Naive thymus-derived CD4-positive, alpha-beta T cell (primary cell): ENCODE results near the gene LRP10. TPM values are rescaled to one million over a fixed set of nuclear protein-coding genes. Genes with fewer than 3 reads are reported as not detected.
A peak's percentile ranks its signal among the peaks of the same experiment; 100 is the strongest.
"Not testable (repeated sequence)": the region's sequence is repeated elsewhere in the genome, so short reads cannot be mapped to it uniquely, and the experiment has no call there.

Source experiments
- ATAC-seq: fragments of 150-1000 bp; cut with Tn5 transposase; 2 replicates; pipeline ENCODE4 v1.10.0; 2021; ENCODE audit warnings: mild to moderate bottlenecking, moderate library complexity
- CTCF ChIA-PET: fragments of 350-600 bp; sonication (Branson Sonifier 250); formaldehyde crosslinking; loops from one replicate; lab custom pipeline; 2021; ENCODE audit warnings: antibody characterized with exemption; lab: Charles Lee
- POLR2A ChIA-PET: fragments of 350-600 bp; sonication (Branson Sonifier 250); formaldehyde crosslinking; loops from one replicate; lab custom pipeline; 2021; ENCODE audit warnings: antibody characterized with exemption, inconsistent platforms; lab: Charles Lee
- DNase-seq, 9 donors: peaks; one replicate each; pipeline versions ENCODE4 v3.0.0 to v3.0.0-alpha.2; 2020 to 2022; ENCODE audit warnings: mixed read lengths in 1 of 9
- H3K27ac ChIP-seq: one replicate; pipeline ENCODE4 v1.7.0; 2013; ENCODE audit warnings: mild to moderate bottlenecking, low read depth, low read length, moderate library complexity
- H3K27me3 ChIP-seq, 2 donors: one replicate each; pipeline ENCODE4 v1.7.0; 2013; ENCODE audit warnings: low read length in 2 of 2, mild to moderate bottlenecking in 2 of 2, moderate library complexity in 2 of 2; ENCODE audit not compliant: control insufficient read depth in 2 of 2, insufficient read depth in 2 of 2
- H3K36me3 ChIP-seq, 3 experiments: 1 replicate in 2 of 3; 2 replicates in 1 of 3; pipeline ENCODE4 v1.7.0; 2013; ENCODE audit warnings: low read length in 3 of 3, mild to moderate bottlenecking in 3 of 3, moderate library complexity in 1 of 3; ENCODE audit not compliant: insufficient read depth in 3 of 3, control insufficient read depth in 2 of 3
- H3K4me1 ChIP-seq, 2 donors: one replicate each; pipeline ENCODE4 v1.7.0; 2013; ENCODE audit warnings: low read length in 2 of 2, mild to moderate bottlenecking in 2 of 2, moderate library complexity in 1 of 2; ENCODE audit not compliant: control insufficient read depth in 2 of 2, insufficient read depth in 2 of 2
- H3K4me3 ChIP-seq: 2 replicates; pipeline ENCODE4 v1.7.0; 2013; ENCODE audit warnings: mild to moderate bottlenecking, low read length
- H3K9me3 ChIP-seq, 3 experiments: 1 replicate in 2 of 3; 2 replicates in 1 of 3; pipeline ENCODE4 v1.7.0; 2013; ENCODE audit warnings: low read length in 3 of 3; ENCODE audit not compliant: control insufficient read depth in 2 of 3
- H3K27ac Mint-ChIP-seq, 9 donors: one replicate each; pipeline ENCODE4 v1.8.0; 2020 to 2022; ENCODE audit warnings: mixed read lengths in 9 of 9, mild to moderate bottlenecking in 8 of 9, moderate library complexity in 5 of 9, inconsistent platforms in 2 of 9
- H3K27me3 Mint-ChIP-seq, 5 donors: one replicate each; pipeline ENCODE4 v1.8.0; 2021 to 2022; ENCODE audit warnings: mixed read lengths in 5 of 5, mild to moderate bottlenecking in 1 of 5
- H3K36me3 Mint-ChIP-seq, 5 donors: one replicate each; pipeline ENCODE4 v1.8.0; 2020 to 2022; ENCODE audit warnings: mixed read lengths in 5 of 5, mild to moderate bottlenecking in 3 of 5, inconsistent platforms in 1 of 5
- H3K4me1 Mint-ChIP-seq, 7 donors: one replicate each; pipeline ENCODE4 v1.8.0; 2020 to 2022; ENCODE audit warnings: mixed read lengths in 7 of 7, mild to moderate bottlenecking in 3 of 7, inconsistent platforms in 1 of 7
- H3K4me3 Mint-ChIP-seq, 10 donors: one replicate each; pipeline ENCODE4 v1.8.0; 2020 to 2022; ENCODE audit warnings: mild to moderate bottlenecking in 10 of 10, mixed read lengths in 10 of 10, moderate library complexity in 6 of 10, inconsistent platforms in 2 of 10
- H3K9me3 Mint-ChIP-seq, 11 donors: one replicate each; pipeline ENCODE4 v1.8.0; 2020 to 2022; ENCODE audit warnings: mixed read lengths in 11 of 11, mild to moderate bottlenecking in 4 of 11, inconsistent platforms in 1 of 11, moderate library complexity in 1 of 11
- intact Hi-C, 2 donors: fragments of 100-400 bp; cut with micrococcal nuclease; formaldehyde crosslinking; loops; one replicate each; pipeline ENCODE4 v1.15.1; 2023
- polyA plus RNA-seq, 2 donors: library from polyadenylated mRNA; unstranded; fragments of 300-500 nt; fragmentation: Illumina TruSeq; gene quantifications; one replicate each; pipeline ENCODE4 v1.2.3, GENCODE V29; 2021
- total RNA-seq, 6 experiments: library from RNA in 5 of 6; stranded (reverse) in 5 of 6; gene quantifications; 1 replicate in 5 of 6; 2 replicates in 1 of 6; pipeline ENCODE4 v1.2.3 and lab custom pipeline; 2021 to 2026

The LRP10 gene
- total and polyA plus RNA-seq, 7 experiments from 2014 or later, result 55.5 to 103 (median 72.3) TPM

DNA sequence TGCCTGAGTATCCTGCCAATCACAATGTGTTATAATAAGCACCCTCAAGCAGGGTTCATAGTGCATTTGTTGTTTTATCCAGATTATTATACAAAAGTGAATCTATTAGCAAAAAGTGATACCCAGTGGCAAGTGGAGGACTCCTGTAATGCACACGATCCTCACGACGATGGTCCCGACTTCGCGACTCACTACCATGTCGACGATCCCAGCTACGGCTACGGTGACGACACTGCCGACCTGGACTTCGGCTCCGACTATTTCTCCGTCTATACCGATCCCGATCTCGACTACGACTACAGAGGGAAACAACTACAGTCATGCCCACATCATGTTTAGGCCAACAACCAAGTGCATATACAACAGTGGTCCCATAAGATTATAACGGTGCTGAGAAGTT lies 34.5 kb downstream of the LRP10 start:
- Mint-ChIP-seq H3K4me1 (peaks cover 9 to 16% (median 11%) of the 10 kb centered on the region in 7 donors), H3K9me3 (no peaks in the 10 kb centered on the region), H3K27me3 (no peaks in the 10 kb centered on the region), H3K36me3 (peaks cover 30 to 61% (median 36%) of the 10 kb centered on the region in 5 donors), H3K27ac (peak overlapping the region in 2 of 9 donors; percentile 21 to 56), H3K4me3 (no peak overlapping the region)
- DNase-seq, result no peak
- ChIA-PET POLR2A (no interaction called here), CTCF (no interaction called here)
- H3K4me3 ChIP-seq, result no peak overlapping the region
- intact Hi-C loops, result no loop called here
- ATAC-seq, result no peak
- no peak overlapping the region for H3K27ac ChIP-seq
- H3K27me3 ChIP-seq, result no peaks in the 10 kb centered on the region
- H3K4me1 ChIP-seq, result no peaks in the 10 kb centered on the region
- H3K36me3 ChIP-seq, result peaks cover 40 to 90% (median 43%) of the 10 kb centered on the region in 3 experiments
- no peaks in the 10 kb centered on the region for H3K9me3 ChIP-seq

GRCh38 chr14:22907429-22907828 lies 35.9 kb downstream of the LRP10 start:
- DNase-seq (no peak), ATAC-seq (no peak)
- CTCF ChIA-PET, result interaction anchor here (0.6 to 1.3 kb wide), 2 partner anchors 35 to 643 kb away, joined by 4 to 5 read pairs; no protein-coding TSS in a partner anchor
- Histone ChIP-seq H3K4me1 (no peaks in the 10 kb centered on the region), H3K36me3 (peaks cover 32 to 88% (median 41%) of the 10 kb centered on the region in 3 experiments), H3K9me3 (no peaks in the 10 kb centered on the region), H3K4me3 (no peak overlapping the region), H3K27ac (no peak overlapping the region), H3K27me3 (no peaks in the 10 kb centered on the region)
- POLR2A ChIA-PET, result interaction anchor here (0.6 to 1.6 kb wide), 5 partner anchors 8 to 26 kb away, joined by 4 to 8 read pairs (median 5); partner anchors contain the start of gene PRMT5
- peaks cover 26 to 55% (median 31%) of the 10 kb centered on the region in 5 donors for H3K36me3 Mint-ChIP-seq
- H3K4me1 Mint-ChIP-seq, result peaks cover 12 to 29% (median 22%) of the 10 kb centered on the region in 7 donors
- no peak overlapping the region for H3K4me3 Mint-ChIP-seq
- H3K9me3 Mint-ChIP-seq, result no peaks in the 10 kb centered on the region
- no peak overlapping the region for H3K27ac Mint-ChIP-seq
- intact Hi-C loops, result no loop called here
- H3K27me3 Mint-ChIP-seq, result no peaks in the 10 kb centered on the region

GRCh38 chr14:22908601-22909000 lies 37.1 kb downstream of the LRP10 start:
- H3K4me1 ChIP-seq, result no peaks in the 10 kb centered on the region
- intact Hi-C loops, result no loop called here
- H3K27me3 ChIP-seq, result no peaks in the 10 kb centered on the region
- ATAC-seq (no peak), DNase-seq (no peak)
- no peaks in the 10 kb centered on the region for H3K9me3 Mint-ChIP-seq
- H3K27ac ChIP-seq, result no peak overlapping the region
- no peaks in the 10 kb centered on the region for H3K27me3 Mint-ChIP-seq
- H3K4me3 ChIP-seq, result no peak overlapping the region
- H3K4me1 Mint-ChIP-seq, result peaks cover 13 to 31% (median 28%) of the 10 kb centered on the region in 7 donors
- CTCF ChIA-PET, result no interaction called here
- POLR2A ChIA-PET, result interaction anchor here (0.9 to 1.6 kb wide), 3 partner anchors 19 to 27 kb away, joined by 4 to 5 read pairs (median 5); no protein-coding TSS in a partner anchor
- no peak overlapping the region for H3K4me3 Mint-ChIP-seq
- no peaks in the 10 kb centered on the region for H3K9me3 ChIP-seq
- peaks cover 28 to 79% (median 33%) of the 10 kb centered on the region in 3 experiments for H3K36me3 ChIP-seq
- peaks cover 26 to 52% (median 29%) of the 10 kb centered on the region in 5 donors for H3K36me3 Mint-ChIP-seq
- H3K27ac Mint-ChIP-seq, result no peak overlapping the region

DNA sequence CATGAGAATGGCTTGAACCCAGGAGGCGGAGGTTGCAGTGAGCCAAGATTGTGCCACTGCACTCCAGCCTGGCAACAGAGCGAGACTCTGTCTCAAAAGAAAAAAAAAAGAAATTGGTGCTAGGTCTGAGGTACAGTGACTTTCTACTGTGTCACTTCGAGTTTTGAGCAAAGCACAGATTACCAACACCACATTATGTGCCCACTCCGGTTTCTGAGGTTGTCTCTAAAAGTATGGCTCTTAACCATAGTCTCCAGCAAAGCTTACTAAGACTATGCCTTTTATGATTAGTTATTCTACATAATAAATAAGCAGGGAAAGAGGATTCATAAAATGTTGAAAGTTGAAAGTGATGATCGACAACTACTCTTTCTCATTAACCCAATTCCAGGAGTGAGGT lies 39.4 kb downstream of the LRP10 start:
- peaks cover 9 to 56% (median 15%) of the 10 kb centered on the region in 3 experiments for H3K36me3 ChIP-seq
- no peaks in the 10 kb centered on the region for H3K27me3 Mint-ChIP-seq

DNA sequence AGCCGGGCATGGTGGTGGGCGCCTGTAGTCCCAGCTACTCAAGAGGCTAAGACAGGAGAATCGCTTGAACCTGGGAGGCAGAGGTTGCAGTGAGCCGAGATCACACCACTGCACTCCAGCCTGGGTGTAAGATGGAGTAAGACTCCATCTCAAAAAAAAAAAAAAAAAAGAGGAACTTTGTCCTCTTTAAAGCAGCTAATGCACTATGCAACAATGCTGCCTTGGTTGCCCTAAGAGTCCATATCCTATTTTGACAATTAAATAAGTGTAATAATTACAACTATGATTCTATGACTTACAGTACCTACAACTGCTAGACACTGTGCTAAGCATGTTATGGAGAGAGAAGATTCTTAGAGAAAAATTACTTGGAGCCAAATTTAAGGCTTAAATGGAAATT lies 43.3 kb downstream of the LRP10 start:
- peaks cover 0 to 22% (median 7%) of the 10 kb centered on the region in 3 experiments for H3K36me3 ChIP-seq
- ChIA-PET POLR2A (interaction anchor here (6.9 kb wide), 1 partner anchor 14 kb away, joined by 74 read pairs; the partner anchor contains the start of gene PRMT5), CTCF (interaction anchor here (0.7 to 0.8 kb wide), 2 partner anchors 63 to 67 kb away, joined by 3 to 4 read pairs; partner anchors contain the start of gene AJUBA)
- H3K9me3 Mint-ChIP-seq, H3K4me3 ChIP-seq, DNase-seq, ATAC-seq, H3K9me3 ChIP-seq, H3K27me3 Mint-ChIP-seq, H3K27ac ChIP-seq, H3K27me3 ChIP-seq: not testable (repeated sequence)
- peaks cover 0 to 15% (median 11%) of the 10 kb centered on the region in 5 donors for H3K36me3 Mint-ChIP-seq
- peaks cover 0 to 16% of the 10 kb centered on the region in 2 donors for H3K4me1 ChIP-seq
- peak overlapping the region in 3 of 9 donors; percentile 39 to 77 (median 45) for H3K27ac Mint-ChIP-seq
- peak overlapping the region in 1 of 10 donors; percentile 29 for H3K4me3 Mint-ChIP-seq
- peaks cover 35 to 75% (median 66%) of the 10 kb centered on the region in 7 donors for H3K4me1 Mint-ChIP-seq
- intact Hi-C loops, result loop anchor here in 1 of 2 donors (5.0 kb wide), 1 partner anchor 328 kb away; the partner anchor contains the start of gene DAD1

More for the DNA sequence above, 39.4 kb downstream of the LRP10 start:
- H3K4me1 Mint-ChIP-seq, result peaks cover 19 to 46% (median 40%) of the 10 kb centered on the region in 7 donors
- H3K36me3 Mint-ChIP-seq, result peaks cover 12 to 30% (median 14%) of the 10 kb centered on the region in 5 donors
- no peak for ATAC-seq
- intact Hi-C loops, result no loop called here
- CTCF ChIA-PET, result interaction anchor here (0.6 kb wide), 1 partner anchor 111 kb away, joined by 3 read pairs; no protein-coding TSS in a partner anchor
- H3K27ac Mint-ChIP-seq, result peak overlapping the region in 1 of 9 donors; percentile 50
- no peaks in the 10 kb centered on the region for H3K4me1 ChIP-seq
- H3K9me3 ChIP-seq, result no peaks in the 10 kb centered on the region
- H3K9me3 Mint-ChIP-seq, result no peaks in the 10 kb centered on the region
- POLR2A ChIA-PET, result no interaction called here
- no peaks in the 10 kb centered on the region for H3K27me3 ChIP-seq
- no peak overlapping the region for H3K4me3 Mint-ChIP-seq
- no peak overlapping the region for H3K27ac ChIP-seq
- H3K4me3 ChIP-seq, result no peak overlapping the region
- DNase-seq, result no peak

GRCh38 chr14:22915886-22916521 lies 44.5 kb downstream of the LRP10 start:
- H3K4me1 Mint-ChIP-seq, result peaks cover 35 to 76% (median 65%) of the 10 kb centered on the region in 7 donors
- ATAC-seq, result no peak
- peak overlapping the region in 8 of 9 donors; percentile 21 to 100 (median 62) for H3K27ac Mint-ChIP-seq

More at GRCh38 chr14:22915886-22916521, 44.5 kb downstream of the LRP10 start:
- Histone ChIP-seq H3K27ac (peak overlapping the region; percentile 31), H3K4me3 (no peak overlapping the region), H3K9me3 (no peaks in the 10 kb centered on the region), H3K27me3 (no peaks in the 10 kb centered on the region), H3K4me1 (peaks cover 0 to 19% of the 10 kb centered on the region in 2 donors), H3K36me3 (peaks cover 0 to 22% (median 4%) of the 10 kb centered on the region in 3 experiments)
- H3K27me3 Mint-ChIP-seq, result peaks cover 0 to 4% (median 0%) of the 10 kb centered on the region in 5 donors
- peaks cover under 1 to 18% (median 14%) of the 10 kb centered on the region in 5 donors for H3K36me3 Mint-ChIP-seq
- ChIA-PET POLR2A (interaction anchor here (0.6 to 6.9 kb wide), 8 partner anchors 9 to 1205 kb away, joined by 3 to 74 read pairs (median 6); partner anchors contain the start of gene PRMT5), CTCF (interaction anchor here (0.5 to 3.5 kb wide), 3 partner anchors 61 to 1056 kb away, joined by 3 to 27 read pairs (median 4); no protein-coding TSS in a partner anchor)
- no peak for DNase-seq
- H3K9me3 Mint-ChIP-seq, result peaks cover 0 to 7% (median 0%) of the 10 kb centered on the region in 11 donors
- intact Hi-C loops, result loop anchor here in 1 of 2 donors (5.0 kb wide), 1 partner anchor 329 kb away; the partner anchor contains the start of gene DAD1
- H3K4me3 Mint-ChIP-seq, result peak overlapping the region in 7 of 10 donors; percentile 4 to 100 (median 62)
